Neural progenitor cell (in vitro differentiated cells): ENCODE measurements around the gene PGM2. TPM values are rescaled to one million over a fixed set of nuclear protein-coding genes. Genes with fewer than 3 reads are reported as not detected.

ENCODE experiments used
- DNase-seq: peaks from one replicate; pipeline ENCODE4 v3.0.0-alpha.2; 2016; ENCODE audit warnings: low spot score
- H2AFZ ChIP-seq: fragments of 200-600 bp; sonication (generic); replicated peaks from 2 replicates; pipeline ENCODE4 v1.6.1; 2016; ENCODE audit warnings: antibody characterized with exemption
- H3F3A ChIP-seq: fragments of 200-600 bp; sonication (generic); 2 replicates; pipeline ENCODE4 v1.6.1; 2016; ENCODE audit warnings: antibody characterized with exemption, low read depth
- H3K27ac ChIP-seq: fragments of 200-600 bp; sonication (generic); 2 replicates; pipeline ENCODE4 v1.5.1; 2016; ENCODE audit warnings: mild to moderate bottlenecking
- H3K27me3 ChIP-seq: fragments of 200-600 bp; sonication (generic); 2 replicates; pipeline ENCODE4 v1.6.1; 2016; ENCODE audit warnings: mild to moderate bottlenecking, moderate library complexity
- H3K36me3 ChIP-seq: fragments of 200-600 bp; sonication (generic); 2 replicates; pipeline ENCODE4 v1.5.1; 2016
- H3K4me1 ChIP-seq: fragments of 200-600 bp; sonication (generic); 2 replicates; pipeline ENCODE4 v1.6.1; 2016; ENCODE audit warnings: mixed run types
- H3K4me2 ChIP-seq: fragments of 200-600 bp; sonication (generic); 2 replicates; pipeline ENCODE4 v1.6.1; 2016
- H3K4me3 ChIP-seq: fragments of 200-600 bp; sonication (generic); 2 replicates; pipeline ENCODE4 v1.5.1; 2016
- H3K79me2 ChIP-seq: fragments of 200-600 bp; sonication (generic); 2 replicates; pipeline ENCODE4 v1.6.1; 2016; ENCODE audit warnings: low read depth
- H3K9ac ChIP-seq: fragments of 200-600 bp; sonication (generic); 2 replicates; pipeline ENCODE4 v1.6.1; 2016
- H3K9me3 ChIP-seq: fragments of 200-600 bp; sonication (generic); 2 replicates; pipeline ENCODE4 v1.5.1; 2016; ENCODE audit warnings: low read depth
- H4K20me1 ChIP-seq: fragments of 200-600 bp; sonication (generic); 2 replicates; pipeline ENCODE4 v1.6.1; 2016; ENCODE audit warnings: low read depth
- H3K27ac Mint-ChIP-seq: 3 replicates; pipeline ENCODE4 v1.8.0; 2021; ENCODE audit warnings: mixed read lengths
- H3K27me3 Mint-ChIP-seq: 2 replicates; pipeline ENCODE4 v1.8.0; 2022; ENCODE audit warnings: low read depth, mild to moderate bottlenecking, inconsistent platforms, moderate library complexity, mixed read lengths; ENCODE audit not compliant: insufficient read depth
- H3K36me3 Mint-ChIP-seq: 3 replicates; pipeline ENCODE4 v1.8.0; 2021; ENCODE audit warnings: mixed read lengths
- H3K4me1 Mint-ChIP-seq: 3 replicates; pipeline ENCODE4 v1.8.0; 2021; ENCODE audit warnings: mixed read lengths
- H3K4me3 Mint-ChIP-seq: 3 replicates; pipeline ENCODE4 v1.8.0; 2021; ENCODE audit warnings: mild to moderate bottlenecking, moderate library complexity, mixed read lengths
- H3K9me3 Mint-ChIP-seq: 3 replicates; pipeline ENCODE4 v1.8.0; 2020; ENCODE audit warnings: mixed read lengths
- EZH2 ChIP-seq: fragments of 200-600 bp; sonication (generic); IDR thresholded peaks from 2 replicates; pipeline ENCODE4 v1.6.1; 2017; ENCODE audit warnings: antibody characterized with exemption, mild to moderate bottlenecking, moderate library complexity
- EZH2phosphoT487 ChIP-seq: fragments of 200-600 bp; sonication (generic); IDR thresholded peaks from 2 replicates; pipeline ENCODE4 v1.6.1; 2017; ENCODE audit warnings: antibody characterized with exemption
- total RNA-seq: library from RNA; depleted of rRNA; stranded (reverse); fragments of >200 nt; gene quantifications from 2 replicates; pipeline ENCODE4 v1.2.3, GENCODE V29; 2015; ENCODE audit warnings: low replicate concordance
- TF ChIP-seq, protein P1 (sequence below): fragments of 200-600 bp; sonication (generic); IDR thresholded peaks from 2 replicates; pipeline ENCODE4 v1.5.1; 2017; ENCODE audit warnings: antibody characterized with exemption, mild to moderate bottlenecking

The PGM2 gene
- total RNA-seq, 1 donor from 2014 or later = 20.1 TPM

DNA sequence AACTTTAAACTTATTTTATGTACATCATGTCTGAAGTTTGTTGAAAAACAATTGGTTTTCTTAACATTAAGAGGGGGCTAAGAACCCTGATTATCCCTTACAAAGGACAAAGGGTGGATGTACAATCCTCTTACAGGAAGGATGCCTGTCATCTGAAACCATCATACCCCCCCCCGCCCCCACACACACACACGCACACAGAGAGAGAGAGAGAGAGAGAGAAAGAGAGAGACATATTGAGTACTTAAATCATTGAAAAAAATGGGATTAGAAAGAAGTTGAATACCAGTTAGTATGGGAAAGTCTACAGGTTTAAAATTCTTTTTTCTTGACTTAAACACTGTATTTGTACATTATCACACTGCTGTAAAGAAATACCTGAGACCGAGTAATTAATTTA lies 10.9 kb upstream of the PGM2 start:
- H3K9me3 Mint-ChIP-seq = peaks cover 12% of the 10 kb centered on the region
- H3K27me3 ChIP-seq = no peaks in the 10 kb centered on the region
- H3K27ac Mint-ChIP-seq = no peak overlapping the region
- H3K9ac ChIP-seq = no peak overlapping the region
- no peaks in the 10 kb centered on the region for H3K36me3 ChIP-seq
- peaks cover 6% of the 10 kb centered on the region for H3K27me3 Mint-ChIP-seq
- no peak for DNase-seq
- H3K79me2 ChIP-seq = no peaks in the 10 kb centered on the region
- peaks cover 6% of the 10 kb centered on the region for H3K9me3 ChIP-seq
- H3K4me2 ChIP-seq = no peak overlapping the region
- peaks cover 7% of the 10 kb centered on the region for H3K4me1 ChIP-seq
- no peaks in the 10 kb centered on the region for H4K20me1 ChIP-seq
- H3K4me3 Mint-ChIP-seq = no peak overlapping the region
- no peaks in the 10 kb centered on the region for H3F3A ChIP-seq
- H3K36me3 Mint-ChIP-seq = peaks cover 2% of the 10 kb centered on the region
- H3K4me3 ChIP-seq = no peak overlapping the region
- no peaks in the 10 kb centered on the region for H3K4me1 Mint-ChIP-seq
- H3K27ac ChIP-seq = no peak overlapping the region
- no peak overlapping the region for H2AFZ ChIP-seq
- TF ChIP-seq, protein P1, sequence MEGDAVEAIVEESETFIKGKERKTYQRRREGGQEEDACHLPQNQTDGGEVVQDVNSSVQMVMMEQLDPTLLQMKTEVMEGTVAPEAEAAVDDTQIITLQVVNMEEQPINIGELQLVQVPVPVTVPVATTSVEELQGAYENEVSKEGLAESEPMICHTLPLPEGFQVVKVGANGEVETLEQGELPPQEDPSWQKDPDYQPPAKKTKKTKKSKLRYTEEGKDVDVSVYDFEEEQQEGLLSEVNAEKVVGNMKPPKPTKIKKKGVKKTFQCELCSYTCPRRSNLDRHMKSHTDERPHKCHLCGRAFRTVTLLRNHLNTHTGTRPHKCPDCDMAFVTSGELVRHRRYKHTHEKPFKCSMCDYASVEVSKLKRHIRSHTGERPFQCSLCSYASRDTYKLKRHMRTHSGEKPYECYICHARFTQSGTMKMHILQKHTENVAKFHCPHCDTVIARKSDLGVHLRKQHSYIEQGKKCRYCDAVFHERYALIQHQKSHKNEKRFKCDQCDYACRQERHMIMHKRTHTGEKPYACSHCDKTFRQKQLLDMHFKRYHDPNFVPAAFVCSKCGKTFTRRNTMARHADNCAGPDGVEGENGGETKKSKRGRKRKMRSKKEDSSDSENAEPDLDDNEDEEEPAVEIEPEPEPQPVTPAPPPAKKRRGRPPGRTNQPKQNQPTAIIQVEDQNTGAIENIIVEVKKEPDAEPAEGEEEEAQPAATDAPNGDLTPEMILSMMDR = no peak
- no peak for TF ChIP-seq EZH2phosphoT487
- no peak for TF ChIP-seq EZH2

DNA sequence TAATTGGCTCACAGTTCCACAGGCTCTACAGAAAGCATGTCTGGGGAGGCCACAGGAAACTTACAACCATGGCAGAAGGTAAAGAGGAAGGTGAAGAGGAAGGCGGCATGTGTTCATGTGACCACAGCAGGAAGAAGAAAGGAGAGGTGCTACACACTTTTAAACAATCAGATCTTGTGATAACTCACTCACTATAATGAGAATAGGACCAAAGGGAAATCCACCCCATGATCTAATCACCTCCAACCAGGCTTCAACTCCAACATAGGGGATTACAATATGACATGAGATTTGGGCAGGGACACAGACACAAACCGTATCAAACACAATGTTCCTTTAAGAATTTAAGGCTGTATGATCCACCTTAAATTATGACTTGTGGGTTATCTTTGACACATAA lies 10.5 kb upstream of the PGM2 start:
- no peak overlapping the region for H3K27ac ChIP-seq
- H3K9me3 ChIP-seq = peaks cover 6% of the 10 kb centered on the region
- Mint-ChIP-seq H3K9me3 (peaks cover 12% of the 10 kb centered on the region), H3K36me3 (peaks cover 2% of the 10 kb centered on the region), H3K4me3 (no peak overlapping the region), H3K4me1 (no peaks in the 10 kb centered on the region), H3K27me3 (peaks cover 4% of the 10 kb centered on the region), H3K27ac (no peak overlapping the region)
- peaks cover 7% of the 10 kb centered on the region for H3K4me1 ChIP-seq
- no peaks in the 10 kb centered on the region for H3F3A ChIP-seq
- no peak overlapping the region for H3K4me2 ChIP-seq
- TF ChIP-seq, protein P1 = no peak
- TF ChIP-seq EZH2phosphoT487 (no peak), EZH2 (no peak)
- H3K36me3 ChIP-seq = no peaks in the 10 kb centered on the region
- H3K79me2 ChIP-seq = no peaks in the 10 kb centered on the region
- no peak for DNase-seq
- no peaks in the 10 kb centered on the region for H4K20me1 ChIP-seq
- no peak overlapping the region for H3K4me3 ChIP-seq
- no peak overlapping the region for H3K9ac ChIP-seq
- H3K27me3 ChIP-seq = no peaks in the 10 kb centered on the region
- no peak overlapping the region for H2AFZ ChIP-seq

DNA sequence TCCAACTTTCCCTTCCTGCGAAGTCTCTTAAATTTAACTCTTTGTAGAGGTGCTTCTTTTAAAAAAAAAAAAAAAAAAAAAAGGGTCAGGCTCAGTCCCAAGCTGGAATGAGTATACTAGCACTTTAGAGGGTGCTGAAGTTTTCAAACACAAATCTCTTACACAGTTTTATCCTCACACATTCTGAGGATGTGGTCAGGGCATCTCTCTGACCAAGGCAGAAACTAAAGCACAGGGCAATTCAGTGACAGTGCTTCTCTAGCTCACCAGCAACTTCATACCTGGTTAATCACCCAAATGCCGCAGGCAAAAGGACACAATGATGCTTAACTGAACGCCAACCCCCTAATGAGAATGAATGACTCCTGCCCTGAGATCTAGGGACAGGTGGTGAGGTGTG lies 9.8 kb upstream of the PGM2 start:
- H3K27me3 ChIP-seq = no peaks in the 10 kb centered on the region
- DNase-seq = no peak
- H3K4me3 ChIP-seq = no peak overlapping the region
- no peaks in the 10 kb centered on the region for H3K79me2 ChIP-seq
- H3K36me3 ChIP-seq = no peaks in the 10 kb centered on the region
- no peak overlapping the region for H3K9ac ChIP-seq
- H2AFZ ChIP-seq = no peak overlapping the region
- H3K36me3 Mint-ChIP-seq = peaks cover 2% of the 10 kb centered on the region
- H3K27me3 Mint-ChIP-seq = peaks cover 4% of the 10 kb centered on the region
- H3K9me3 ChIP-seq = peaks cover 6% of the 10 kb centered on the region
- H3K9me3 Mint-ChIP-seq = peaks cover 12% of the 10 kb centered on the region
- H3K27ac ChIP-seq = no peak overlapping the region
- H4K20me1 ChIP-seq = no peaks in the 10 kb centered on the region
- TF ChIP-seq EZH2 (no peak), EZH2phosphoT487 (no peak)
- TF ChIP-seq, protein P1 = no peak
- no peak overlapping the region for H3K4me3 Mint-ChIP-seq
- no peak overlapping the region for H3K27ac Mint-ChIP-seq
- peaks cover 7% of the 10 kb centered on the region for H3K4me1 ChIP-seq
- H3F3A ChIP-seq = no peaks in the 10 kb centered on the region
- no peak overlapping the region for H3K4me2 ChIP-seq
- H3K4me1 Mint-ChIP-seq = no peaks in the 10 kb centered on the region
